ENCODE measurements around the gene PITPNM1. TPM values are rescaled to one million over a fixed set of nuclear protein-coding genes. Genes with fewer than 3 reads are reported as not detected.

Gene PITPNM1
- total RNA-seq, 1 donor from 2014 or later, result 71.5 TPM

DNA sequence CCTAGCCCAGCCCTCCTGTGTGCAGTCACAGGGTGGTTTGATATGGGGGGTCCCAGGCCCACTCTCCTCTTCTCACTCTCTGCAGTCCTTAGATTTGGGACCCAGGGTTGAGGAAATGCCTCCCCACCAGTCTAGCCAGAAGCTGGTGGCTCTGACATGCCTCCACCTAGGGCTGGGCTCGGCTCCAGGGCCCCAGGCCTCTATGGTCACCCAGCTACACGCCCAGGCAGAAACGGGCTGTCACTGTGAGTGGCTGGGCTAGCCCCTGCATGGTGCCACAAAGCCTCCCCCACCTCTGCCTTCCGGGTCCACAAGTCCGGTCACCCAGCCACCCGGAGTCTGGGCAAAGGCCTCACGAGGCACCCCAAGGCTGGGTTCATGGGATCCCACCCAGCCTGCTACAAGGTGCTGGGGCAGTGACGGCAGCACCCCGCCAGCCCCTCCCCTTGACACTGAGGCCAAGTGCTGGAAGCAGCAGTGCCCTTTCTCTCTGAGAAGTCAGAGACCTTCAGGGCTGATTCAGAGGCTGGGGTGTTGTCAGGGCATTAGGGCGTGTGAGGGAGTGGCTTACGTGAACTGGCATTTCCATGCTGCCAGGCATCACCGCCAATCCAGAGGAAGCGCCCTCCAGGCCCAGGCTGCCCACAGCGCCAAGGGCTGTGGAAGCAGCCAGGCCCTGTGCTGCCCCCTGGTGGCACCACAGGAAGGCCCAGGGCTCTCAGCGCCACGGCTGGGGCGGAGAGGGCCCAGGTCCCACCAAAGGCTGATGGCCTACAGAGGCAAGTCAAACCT lies 638 bp upstream of the PITPNM1 start:
- peak overlapping the region; percentile 94 for H3K9ac ChIP-seq (ENCODE audit: low read length)

DNA sequence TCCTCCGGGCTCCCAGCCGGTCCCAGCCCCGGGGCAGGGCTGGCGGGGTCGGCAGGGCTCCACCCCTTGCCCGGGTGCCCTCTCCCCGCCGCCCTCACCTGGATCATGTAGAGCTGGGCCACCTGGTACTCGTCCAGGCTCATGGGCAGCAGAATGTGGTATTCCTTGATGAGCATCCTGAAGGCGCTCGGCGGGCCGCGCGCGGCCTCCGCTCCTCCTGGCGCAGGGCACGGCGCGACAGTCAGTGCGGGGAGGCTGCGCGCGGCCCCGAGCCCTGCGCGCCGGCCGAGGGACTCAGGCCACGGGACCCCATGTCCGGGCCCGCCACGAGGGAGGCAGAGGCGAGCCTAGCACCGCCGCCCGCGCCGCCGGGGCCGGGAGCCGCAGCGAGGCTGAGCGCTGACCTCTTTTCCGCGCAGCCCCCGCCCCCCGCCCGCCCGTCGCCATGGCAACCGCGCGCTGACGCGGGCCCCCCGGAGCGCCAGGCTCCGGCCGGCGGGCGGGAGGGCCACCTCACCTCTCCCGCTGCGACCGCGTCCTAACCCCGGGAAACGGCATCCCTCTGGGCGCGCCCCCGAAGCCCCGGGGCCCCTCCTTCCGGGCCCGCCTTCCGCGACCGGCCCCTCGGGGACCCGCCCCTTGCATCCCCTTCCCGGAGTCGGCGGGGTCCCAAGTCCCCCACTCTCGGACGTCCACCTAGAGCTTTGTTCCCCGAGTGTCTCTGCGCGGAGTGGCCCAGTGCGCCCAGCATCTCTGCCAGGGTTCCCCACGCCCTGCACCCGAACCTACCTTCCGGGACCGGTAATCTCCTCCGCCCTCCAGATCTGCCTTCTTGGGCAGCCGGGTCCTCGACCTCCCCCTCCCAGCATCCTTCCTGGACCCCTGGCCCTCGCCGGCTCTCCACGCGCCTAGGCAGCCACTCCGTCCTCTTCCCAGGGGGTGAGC lies 886 bp downstream of the PITPNM1 start:
- Histone ChIP-seq H4K20me1 (ENCODE audit: insufficient read depth, low read length) (peaks cover 46% of the 10 kb centered on the region), H3K79me2 (ENCODE audit: insufficient read depth, low read length) (peaks cover 32% of the 10 kb centered on the region), H3K9ac (ENCODE audit: low read length) (peak overlapping the region; percentile 85), H3K9me3 (ENCODE audit: insufficient read depth, low read depth, low read length) (no peaks in the 10 kb centered on the region), H3K27me3 (ENCODE audit: insufficient read depth, low read length) (no peaks in the 10 kb centered on the region), H3K4me3 (ENCODE audit: insufficient read depth, low read depth, low read length) (peak overlapping the region; percentile 78), H2AFZ (ENCODE audit: low read depth, low read length) (peak overlapping the region; percentile 49), H3K36me3 (ENCODE audit: insufficient read depth, low read length) (peaks cover 2% of the 10 kb centered on the region), H3K4me1 (ENCODE audit: insufficient read depth, low read length) (peaks cover 40% of the 10 kb centered on the region), H3K4me2 (ENCODE audit: low read length) (peak overlapping the region; percentile 87), H3K27ac (ENCODE audit: low read depth, low read length) (peak overlapping the region; percentile 65)
- Mint-ChIP-seq H3K4me3 (ENCODE audit: unreplicated experiment) (peak overlapping the region; percentile 91), H3K4me1 (ENCODE audit: low read depth, unreplicated experiment) (peaks cover 8% of the 10 kb centered on the region), H3K36me3 (ENCODE audit: low read depth, unreplicated experiment) (peaks cover 14% of the 10 kb centered on the region), H3K27me3 (ENCODE audit: low read depth, unreplicated experiment) (no peaks in the 10 kb centered on the region), H3K27ac (ENCODE audit: unreplicated experiment) (peak overlapping the region; percentile 89), H3K9me3 (ENCODE audit: unreplicated experiment) (no peaks in the 10 kb centered on the region)
- TF ChIP-seq, protein P1, sequence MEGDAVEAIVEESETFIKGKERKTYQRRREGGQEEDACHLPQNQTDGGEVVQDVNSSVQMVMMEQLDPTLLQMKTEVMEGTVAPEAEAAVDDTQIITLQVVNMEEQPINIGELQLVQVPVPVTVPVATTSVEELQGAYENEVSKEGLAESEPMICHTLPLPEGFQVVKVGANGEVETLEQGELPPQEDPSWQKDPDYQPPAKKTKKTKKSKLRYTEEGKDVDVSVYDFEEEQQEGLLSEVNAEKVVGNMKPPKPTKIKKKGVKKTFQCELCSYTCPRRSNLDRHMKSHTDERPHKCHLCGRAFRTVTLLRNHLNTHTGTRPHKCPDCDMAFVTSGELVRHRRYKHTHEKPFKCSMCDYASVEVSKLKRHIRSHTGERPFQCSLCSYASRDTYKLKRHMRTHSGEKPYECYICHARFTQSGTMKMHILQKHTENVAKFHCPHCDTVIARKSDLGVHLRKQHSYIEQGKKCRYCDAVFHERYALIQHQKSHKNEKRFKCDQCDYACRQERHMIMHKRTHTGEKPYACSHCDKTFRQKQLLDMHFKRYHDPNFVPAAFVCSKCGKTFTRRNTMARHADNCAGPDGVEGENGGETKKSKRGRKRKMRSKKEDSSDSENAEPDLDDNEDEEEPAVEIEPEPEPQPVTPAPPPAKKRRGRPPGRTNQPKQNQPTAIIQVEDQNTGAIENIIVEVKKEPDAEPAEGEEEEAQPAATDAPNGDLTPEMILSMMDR (IDR thresholded peaks at IDR 0.05; ENCODE audit: insufficient read depth, low read depth, low read length), result no peak
- no peak for TF ChIP-seq EZH2 (IDR thresholded peaks at IDR 0.05; ENCODE audit: insufficient read depth, low read length)
- FAIRE-seq, result no peak
- no peak for DNase-seq (ENCODE audit: low read depth)

More for the DNA sequence above, 638 bp upstream of the PITPNM1 start:
- no peak for TF ChIP-seq EZH2 (IDR thresholded peaks at IDR 0.05; ENCODE audit: insufficient read depth, low read length)
- TF ChIP-seq, protein P1 (IDR thresholded peaks at IDR 0.05; ENCODE audit: insufficient read depth, low read depth, low read length), result peak; percentile 72
- peaks cover 32% of the 10 kb centered on the region for H3K79me2 ChIP-seq (ENCODE audit: insufficient read depth, low read length)
- H2AFZ ChIP-seq (ENCODE audit: low read depth, low read length), result no peak overlapping the region
- peaks cover 3% of the 10 kb centered on the region for H3K27me3 Mint-ChIP-seq (ENCODE audit: low read depth, unreplicated experiment)
- peaks cover 46% of the 10 kb centered on the region for H4K20me1 ChIP-seq (ENCODE audit: insufficient read depth, low read length)
- no peaks in the 10 kb centered on the region for H3K9me3 Mint-ChIP-seq (ENCODE audit: unreplicated experiment)
- FAIRE-seq (no peak), DNase-seq (ENCODE audit: low read depth) (peak; percentile 59)
- H3K9me3 ChIP-seq (ENCODE audit: insufficient read depth, low read depth, low read length), result no peaks in the 10 kb centered on the region
- peak overlapping the region; percentile 77 for H3K27ac Mint-ChIP-seq (ENCODE audit: unreplicated experiment)
- peak overlapping the region; percentile 87 for H3K4me2 ChIP-seq (ENCODE audit: low read length)
- peak overlapping the region; percentile 78 for H3K4me3 ChIP-seq (ENCODE audit: insufficient read depth, low read depth, low read length)
- H3K27me3 ChIP-seq (ENCODE audit: insufficient read depth, low read length), result no peaks in the 10 kb centered on the region
- peaks cover 40% of the 10 kb centered on the region for H3K4me1 ChIP-seq (ENCODE audit: insufficient read depth, low read length)
- H3K4me1 Mint-ChIP-seq (ENCODE audit: low read depth, unreplicated experiment), result peaks cover 11% of the 10 kb centered on the region
- H3K36me3 ChIP-seq (ENCODE audit: insufficient read depth, low read length), result no peaks in the 10 kb centered on the region
- H3K4me3 Mint-ChIP-seq (ENCODE audit: unreplicated experiment), result peak overlapping the region; percentile 85
- peak overlapping the region; percentile 40 for H3K27ac ChIP-seq (ENCODE audit: low read depth, low read length)
- H3K36me3 Mint-ChIP-seq (ENCODE audit: low read depth, unreplicated experiment), result peaks cover 7% of the 10 kb centered on the region

Measured in astrocyte (in vitro differentiated cells and primary cell).